H7 (cell line): ENCODE measurements around the gene CFAP90. TPM values are rescaled to one million over a fixed set of nuclear protein-coding genes. Genes with fewer than 3 reads are reported as not detected.

Experiments
- DNase-seq: peaks from one replicate; pipeline ENCODE4 v3.0.0; 2012
- H3K27me3 ChIP-seq: 2 replicates; pipeline ENCODE4 v1.6.0; 2011; ENCODE audit warnings: mild to moderate bottlenecking, low read length; ENCODE audit not compliant: control insufficient read depth, insufficient read depth
- H3K36me3 ChIP-seq: replicated peaks from 2 replicates; pipeline ENCODE4 v1.5.1; 2011; ENCODE audit warnings: low read length; ENCODE audit not compliant: control insufficient read depth, insufficient read depth
- H3K4me3 ChIP-seq: 2 replicates; pipeline ENCODE4 v1.5.1; 2011; ENCODE audit warnings: low read depth, mild to moderate bottlenecking, control low read depth, low read length, moderate library complexity; ENCODE audit not compliant: insufficient read depth
- total RNA-seq: library from RNA; depleted of rRNA; stranded (reverse); fragments of >200 nt; shearing (Covaris generic); gene quantifications from 2 replicates; pipeline ENCODE4 v1.2.3, GENCODE V29; 2014

The CFAP90 gene
- total RNA-seq, 1 experiment from 2014 or later: not detected

GRCh38 chr5:7874639-7875038 lies 23.7 kb upstream of the CFAP90 start:
- peaks cover 15% of the 10 kb centered on the region for H3K36me3 ChIP-seq
- H3K4me3 ChIP-seq: no peak overlapping the region

GRCh38 chr5:7873216-7873615 lies 22.3 kb upstream of the CFAP90 start:
- DNase-seq: no peak
- H3K4me3 ChIP-seq: no peak overlapping the region
- peaks cover 13% of the 10 kb centered on the region for H3K36me3 ChIP-seq
- no peaks in the 10 kb centered on the region for H3K27me3 ChIP-seq

More at GRCh38 chr5:7874639-7875038, 23.7 kb upstream of the CFAP90 start:
- H3K27me3 ChIP-seq: no peaks in the 10 kb centered on the region
- DNase-seq: no peak

GRCh38 chr5:7872517-7873130 lies 21.7 kb upstream of the CFAP90 start:
- H3K27me3 ChIP-seq: no peaks in the 10 kb centered on the region

DNA sequence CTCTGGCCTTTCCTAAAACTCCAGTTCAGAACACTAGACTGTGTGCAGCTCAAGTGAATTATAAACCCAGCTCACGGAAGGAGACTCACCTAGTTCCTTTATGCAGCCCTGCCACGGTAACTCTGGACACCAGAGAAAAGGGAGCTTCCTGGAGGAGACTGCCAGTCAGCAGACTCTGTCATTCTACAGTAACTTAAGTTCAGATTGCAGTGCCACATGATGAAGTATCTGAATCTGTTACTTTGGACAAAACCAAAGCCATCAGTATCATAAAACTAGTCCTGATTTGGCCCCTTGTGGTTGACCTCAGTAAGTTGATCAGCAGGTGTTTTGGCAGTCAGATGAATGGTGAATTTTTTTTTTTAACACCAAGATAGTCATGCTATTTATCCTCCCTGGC lies 20.7 kb upstream of the CFAP90 start:
- no peak overlapping the region for H3K4me3 ChIP-seq
- H3K36me3 ChIP-seq: peaks cover 6% of the 10 kb centered on the region
- no peaks in the 10 kb centered on the region for H3K27me3 ChIP-seq
- DNase-seq: no peak

More at GRCh38 chr5:7872517-7873130, 21.7 kb upstream of the CFAP90 start:
- peaks cover 9% of the 10 kb centered on the region for H3K36me3 ChIP-seq
- DNase-seq: no peak
- H3K4me3 ChIP-seq: no peak overlapping the region

GRCh38 chr5:7869474-7870136 lies 18.7 kb upstream of the CFAP90 start:
- Histone ChIP-seq H3K4me3 (peak overlapping the region; percentile 85), H3K36me3 (no peaks in the 10 kb centered on the region; the same call in none of the 2 replicates), H3K27me3 (no peaks in the 10 kb centered on the region)
- peak; percentile 64 for DNase-seq

- no peaks in the 10 kb centered on the region; the same call in 1 of the 2 replicates for H3K36me3 ChIP-seq
- H3K4me3 ChIP-seq: peak within 1 kb of the TSS; percentile 85
- no peaks in the 10 kb centered on the region for H3K27me3 ChIP-seq
- DNase-seq: peak; percentile 95
These were observed 18.0 kb upstream of the CFAP90 start, which contains the start of the genes FASTKD3 and MTRR for GRCh38 chr5:7868773-7869473. FASTKD3 (minus strand) TSS chr5:7869031; CDS start chr5:7868083, 948 bp downstream. MTRR (plus strand) TSS chr5:7869148; CDS start chr5:7870795, 1,647 bp downstream.

DNA sequence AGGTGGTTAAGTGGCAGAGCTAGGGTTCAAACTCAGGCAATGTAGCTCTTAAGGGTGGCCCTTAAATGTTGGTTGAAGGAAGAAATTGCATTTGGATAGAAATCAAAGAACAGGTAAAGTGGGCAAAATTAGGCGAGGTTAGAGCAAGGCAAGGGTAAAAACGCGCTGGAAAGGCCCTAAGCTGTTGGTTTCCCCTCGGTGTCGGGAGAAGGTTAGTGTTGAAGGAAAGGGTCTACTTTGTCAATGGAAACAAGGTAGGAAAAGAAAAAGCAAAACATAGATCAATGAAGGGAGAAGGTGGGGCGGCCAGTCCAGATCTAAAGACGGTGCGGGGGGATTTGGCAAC lies 17.5 kb upstream of the CFAP90 start:
- no peak for DNase-seq
- peak overlapping the region; percentile 85 for H3K4me3 ChIP-seq
- no peaks in the 10 kb centered on the region; the same call in 1 of the 2 replicates for H3K36me3 ChIP-seq
- no peaks in the 10 kb centered on the region for H3K27me3 ChIP-seq

DNA sequence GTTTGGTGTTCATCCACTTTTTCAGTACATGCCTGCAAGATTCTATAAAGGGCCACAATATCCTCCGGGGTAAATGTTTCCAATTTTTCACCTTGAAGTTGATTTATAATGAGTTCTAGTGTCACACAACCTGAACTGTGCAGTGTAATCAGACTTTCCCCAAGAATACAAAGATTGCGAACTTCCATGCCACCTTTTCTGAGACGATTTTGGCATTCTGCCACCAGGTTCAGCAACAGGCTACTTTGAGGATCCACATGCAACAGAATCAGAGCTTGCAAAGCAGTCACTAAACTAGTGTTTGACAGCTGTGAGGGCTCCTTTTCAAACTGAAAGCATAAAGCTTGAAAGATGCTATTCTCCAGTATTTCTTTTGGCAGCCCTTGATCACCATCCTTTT lies 16.3 kb upstream of the CFAP90 start:
- no peak for DNase-seq
- Histone ChIP-seq H3K4me3 (no peak overlapping the region), H3K36me3 (peaks cover 3% of the 10 kb centered on the region), H3K27me3 (no peaks in the 10 kb centered on the region)

DNA sequence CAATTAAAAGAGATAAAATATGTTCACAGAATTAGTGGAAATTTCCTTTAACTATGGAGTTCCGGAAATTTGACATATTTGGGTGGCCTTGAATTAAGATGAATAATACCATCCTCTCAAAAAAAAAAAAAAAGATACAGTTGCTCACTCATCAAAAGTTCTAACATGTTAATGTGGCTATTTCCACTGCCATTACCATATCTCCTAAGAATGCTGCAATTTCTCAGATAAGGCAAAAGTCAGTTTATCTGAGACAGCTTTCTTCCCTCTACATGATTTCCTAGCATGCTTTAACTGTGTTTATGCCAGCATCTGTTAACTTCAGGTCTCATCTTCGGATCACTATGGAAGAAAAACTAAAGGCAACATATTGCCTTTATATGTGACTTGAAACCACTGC lies 15.3 kb upstream of the CFAP90 start:
- no peak for DNase-seq
- Histone ChIP-seq H3K27me3 (no peaks in the 10 kb centered on the region), H3K36me3 (peaks cover 4% of the 10 kb centered on the region), H3K4me3 (no peak overlapping the region)

DNA sequence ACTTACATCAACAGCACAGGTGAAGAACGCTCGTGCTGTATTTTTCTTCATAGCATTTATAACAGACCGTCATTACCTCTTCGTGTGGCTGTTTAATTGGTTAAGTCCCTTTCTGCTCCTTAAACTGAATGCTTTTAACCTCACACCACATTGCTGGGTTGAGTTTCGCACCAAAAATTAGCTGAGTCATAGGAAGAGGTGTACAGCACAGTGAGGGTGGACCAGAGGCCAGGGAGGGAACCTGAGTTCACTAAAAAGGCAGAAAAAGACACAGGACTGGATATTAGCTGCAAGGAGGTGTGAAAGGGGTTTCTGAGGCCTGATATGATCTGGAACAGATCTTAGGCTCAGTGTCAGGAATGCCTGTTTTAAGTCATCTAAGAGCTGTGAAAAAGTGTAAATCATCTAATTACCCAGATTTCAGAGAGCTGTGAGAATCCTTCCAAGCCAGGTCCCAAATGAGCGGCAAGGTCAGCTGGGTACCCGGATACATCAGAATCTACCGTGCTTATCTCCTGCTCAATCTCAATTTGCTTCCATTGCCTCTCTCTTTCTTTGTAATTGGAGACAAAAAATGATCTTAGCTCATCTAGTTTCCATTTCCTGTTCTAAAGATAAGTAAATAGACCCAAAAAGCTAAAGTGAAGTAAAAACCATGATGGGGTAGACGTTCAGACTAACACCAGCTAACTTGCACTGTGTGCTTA lies 7.1 kb upstream of the CFAP90 start:
- DNase-seq: no peak
- Histone ChIP-seq H3K4me3 (no peak overlapping the region), H3K36me3 (peaks cover 8% of the 10 kb centered on the region), H3K27me3 (no peaks in the 10 kb centered on the region)

DNA sequence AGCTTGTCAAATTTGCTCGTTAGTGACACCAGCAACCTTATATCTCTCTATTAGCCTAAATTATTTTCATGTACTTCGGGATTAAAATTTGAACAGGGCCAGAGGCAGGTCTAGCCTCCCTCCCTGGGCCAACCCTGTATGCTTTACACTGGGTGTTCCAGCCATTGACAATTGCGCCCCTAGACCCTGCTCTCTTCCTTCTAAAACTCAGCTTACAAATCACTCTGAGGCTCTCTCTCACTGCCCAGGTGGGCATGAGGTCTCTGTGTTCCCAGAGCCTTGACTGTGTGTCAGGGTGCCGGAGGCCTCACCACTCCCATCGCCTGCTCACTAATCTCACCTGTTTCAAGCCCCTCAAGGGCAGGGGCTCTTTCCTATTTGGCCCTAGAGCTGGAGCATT lies 6.4 kb upstream of the CFAP90 start:
- no peak for DNase-seq
- Histone ChIP-seq H3K27me3 (no peaks in the 10 kb centered on the region), H3K36me3 (peaks cover 6% of the 10 kb centered on the region), H3K4me3 (no peak overlapping the region)

GRCh38 chr5:7856855-7857254 lies 5.9 kb upstream of the CFAP90 start:
- DNase-seq: peak; percentile 60
- Histone ChIP-seq H3K4me3 (no peak overlapping the region), H3K36me3 (peaks cover 4% of the 10 kb centered on the region), H3K27me3 (no peaks in the 10 kb centered on the region)

GRCh38 chr5:7855611-7856010 lies 4.7 kb upstream of the CFAP90 start:
- H3K4me3 ChIP-seq: no peak overlapping the region
- no peak for DNase-seq
- H3K27me3 ChIP-seq: peaks cover 2% of the 10 kb centered on the region; the same call in 1 of the 2 replicates
- peaks cover 4% of the 10 kb centered on the region for H3K36me3 ChIP-seq

DNA sequence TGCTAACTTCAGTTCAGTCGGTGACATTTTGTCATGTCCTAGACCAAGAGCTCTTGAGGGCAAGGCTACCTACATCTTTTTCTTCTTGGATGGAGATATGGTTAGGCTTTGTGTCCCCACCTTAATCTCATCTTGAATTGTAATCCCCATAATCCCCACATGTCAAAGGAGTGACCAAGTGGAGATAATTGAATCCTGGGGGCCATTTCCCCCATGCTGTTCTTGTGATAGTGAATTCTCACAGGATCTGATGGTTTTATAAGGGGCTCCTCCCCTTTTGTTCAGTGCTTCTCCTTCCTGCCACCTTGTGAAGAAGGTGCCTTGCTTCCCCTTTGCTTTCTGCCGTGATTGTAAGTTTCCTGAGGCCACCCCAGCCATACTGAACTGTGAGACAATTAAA lies 2.1 kb upstream of the CFAP90 start:
- Histone ChIP-seq H3K4me3 (no peak overlapping the region), H3K27me3 (peaks cover 19% of the 10 kb centered on the region), H3K36me3 (peaks cover 2% of the 10 kb centered on the region; the same call in 1 of the 2 replicates)
- DNase-seq: no peak
